Common myeloid progenitor, CD34-positive (primary cell): ENCODE results near the gene SLC35B1.

Experiments
- CTCF ChIA-PET: fragments of 350-600 bp; sonication (Branson Sonifier 250); formaldehyde crosslinking; loops from one replicate; lab custom pipeline; 2021; ENCODE audit warnings: antibody characterized with exemption; lab: Charles Lee
- POLR2A ChIA-PET: fragments of 350-600 bp; sonication (Branson Sonifier 250); formaldehyde crosslinking; loops from one replicate; lab custom pipeline; 2021; ENCODE audit warnings: antibody characterized with exemption; lab: Charles Lee
- DNase-seq, 3 donors: peaks; one replicate each; pipeline versions ENCODE4 v3.0.0 to v3.0.0-alpha.2; 2013
- H3K27ac ChIP-seq, 2 experiments: 1 replicate in 1 of 2; 2 replicates in 1 of 2; pipeline ENCODE4 v1.7.0; 2013; ENCODE audit warnings: inconsistent platforms in 2 of 2, low read length in 2 of 2, mild to moderate bottlenecking in 2 of 2, low read depth in 1 of 2, moderate library complexity in 1 of 2; ENCODE audit not compliant: severe bottlenecking in 2 of 2, insufficient read depth in 1 of 2, poor library complexity in 1 of 2
- H3K27me3 ChIP-seq, 5 experiments: replicated peaks in 2 of 5; 1 replicate in 3 of 5; 2 replicates in 2 of 5; pipeline versions ENCODE4 v1.6.1 to v1.7.0; 2013; ENCODE audit warnings: low read length in 4 of 5, mild to moderate bottlenecking in 2 of 5, moderate library complexity in 2 of 5, inconsistent platforms in 1 of 5; ENCODE audit not compliant: insufficient read depth in 5 of 5, control insufficient read depth in 4 of 5
- H3K36me3 ChIP-seq, 4 experiments: 1 replicate in 2 of 4; 2 replicates in 2 of 4; pipeline versions ENCODE4 v1.6.1 to v1.7.0; 2013; ENCODE audit warnings: low read length in 3 of 4, control low read depth in 1 of 4, mild to moderate bottlenecking in 1 of 4; ENCODE audit not compliant: control insufficient read depth in 4 of 4, insufficient read depth in 4 of 4
- H3K4me1 ChIP-seq, 4 experiments: 1 replicate in 3 of 4; 2 replicates in 1 of 4; pipeline versions ENCODE4 v1.6.1 to v1.7.1; 2013; ENCODE audit warnings: low read length in 3 of 4, mild to moderate bottlenecking in 3 of 4, control low read depth in 1 of 4, inconsistent platforms in 1 of 4, moderate library complexity in 1 of 4; ENCODE audit not compliant: control insufficient read depth in 4 of 4, insufficient read depth in 4 of 4; ENCODE audit errors: control extremely low read depth in 1 of 4
- H3K4me3 ChIP-seq, 7 experiments: 1 replicate in 4 of 7; 2 replicates in 3 of 7; pipeline versions ENCODE4 v1.5.1 to v1.7.0; 2013; ENCODE audit warnings: mild to moderate bottlenecking in 7 of 7, low read length in 6 of 7, moderate library complexity in 6 of 7, inconsistent platforms in 2 of 7, low read depth in 2 of 7, control low read depth in 1 of 7; ENCODE audit not compliant: insufficient read depth in 4 of 7, control insufficient read depth in 1 of 7; ENCODE audit errors: extremely low read depth in 1 of 7
- H3K9me3 ChIP-seq, 5 experiments: 1 replicate in 4 of 5; 2 replicates in 1 of 5; pipeline versions ENCODE4 v1.6.1 to v1.7.1; 2013; ENCODE audit warnings: low read length in 4 of 5, mild to moderate bottlenecking in 2 of 5, inconsistent platforms in 1 of 5, low read depth in 1 of 5, moderate library complexity in 1 of 5; ENCODE audit not compliant: control insufficient read depth in 4 of 5, insufficient read depth in 2 of 5; ENCODE audit errors: control extremely low read depth in 1 of 5
- WGBS: methylation state at CpG from one replicate; pipeline ENCODE4 v1.1.5; 2013; ENCODE audit not compliant: insufficient coverage; 5-methylcytosine and 5-hydroxymethylcytosine counted together

SLC35B1 gene

DNA sequence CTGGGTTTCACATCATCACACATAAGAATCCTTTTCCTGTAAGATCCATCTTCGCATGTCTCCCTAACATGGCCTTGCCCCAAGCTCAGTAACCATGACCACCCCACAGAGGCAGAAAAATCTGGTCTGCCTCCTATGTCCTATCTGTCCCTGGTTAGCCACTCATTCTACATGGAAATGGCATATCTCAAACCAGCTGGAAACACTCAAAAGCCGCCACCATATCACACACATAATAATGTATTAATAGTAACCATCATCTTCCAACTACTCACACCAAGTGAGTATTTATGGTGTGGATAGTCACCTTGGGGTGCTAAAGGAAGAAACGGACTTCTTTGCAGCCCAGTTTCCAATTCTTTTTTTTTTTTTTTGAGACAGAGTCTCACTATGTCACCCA, 44.7 kb upstream of the SLC35B1 start:
- Histone ChIP-seq H3K9me3 (no peaks in the 10 kb centered on the region), H3K27me3 (no peaks in the 10 kb centered on the region), H3K27ac (peak overlapping the region; percentile 27 to 68), H3K4me1 (peaks cover 18 to 92% (median 54%) of the 10 kb centered on the region in 4 experiments), H3K36me3 (peaks cover 0 to 54% (median 23%) of the 10 kb centered on the region in 4 experiments), H3K4me3 (peak overlapping the region in 1 of 7 experiments; percentile 23)
- no peak for DNase-seq
- POLR2A ChIA-PET = interaction anchor here (1.1 to 13.5 kb wide), 3 partner anchors 10 to 36 kb away, joined by 4 to 201 read pairs (median 28); partner anchors contain the start of genes FAM117A and KAT7
- CTCF ChIA-PET = interaction anchor here (0.8 to 2.1 kb wide), 8 partner anchors 9 to 643 kb away, joined by 3 to 9 read pairs (median 4); no protein-coding TSS in a partner anchor
- 89% methylated on average over 1 of the region's 3 CpGs for WGBS

DNA sequence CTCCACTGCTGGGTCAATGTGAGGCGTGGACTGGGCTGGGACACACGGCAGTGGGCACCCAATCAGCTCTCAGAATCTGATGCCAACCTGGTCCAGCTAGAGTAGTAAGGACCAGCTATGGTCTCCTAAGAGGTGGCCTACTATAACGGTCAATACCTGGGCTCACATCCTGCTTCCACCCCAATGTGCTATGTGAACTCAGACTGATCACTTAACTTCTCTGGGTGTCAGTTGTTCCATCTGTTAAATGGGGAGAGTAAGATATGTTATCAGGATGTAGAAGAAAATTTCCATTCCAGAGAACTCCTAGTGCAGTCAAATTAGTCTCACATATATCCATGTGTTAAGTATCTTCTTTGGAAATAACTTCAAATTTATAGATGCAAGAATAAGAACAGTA, 42.0 kb upstream of the SLC35B1 start:
- H3K36me3 ChIP-seq = peaks cover 0 to 46% (median 16%) of the 10 kb centered on the region in 4 experiments
- WGBS = no CpG with 5 or more reads among the region's 3 CpGs
- no peaks in the 10 kb centered on the region for H3K9me3 ChIP-seq
- H3K4me3 ChIP-seq = no peak overlapping the region
- H3K27ac ChIP-seq = peak overlapping the region in 1 of 2 experiments; percentile 78
- no peaks in the 10 kb centered on the region for H3K27me3 ChIP-seq
- H3K4me1 ChIP-seq = peaks cover 41 to 92% (median 67%) of the 10 kb centered on the region in 4 experiments
- no peak for DNase-seq
- ChIA-PET POLR2A (interaction anchor here (1.1 to 5.0 kb wide), 4 partner anchors 10 to 42 kb away, joined by 4 to 63 read pairs (median 22); partner anchors contain the start of genes FAM117A, KAT7 and SLC35B1), CTCF (interaction anchor here (1.3 to 5.3 kb wide), 7 partner anchors 9 to 80 kb away, joined by 3 to 73 read pairs (median 8); partner anchors contain the start of gene FAM117A)

DNA sequence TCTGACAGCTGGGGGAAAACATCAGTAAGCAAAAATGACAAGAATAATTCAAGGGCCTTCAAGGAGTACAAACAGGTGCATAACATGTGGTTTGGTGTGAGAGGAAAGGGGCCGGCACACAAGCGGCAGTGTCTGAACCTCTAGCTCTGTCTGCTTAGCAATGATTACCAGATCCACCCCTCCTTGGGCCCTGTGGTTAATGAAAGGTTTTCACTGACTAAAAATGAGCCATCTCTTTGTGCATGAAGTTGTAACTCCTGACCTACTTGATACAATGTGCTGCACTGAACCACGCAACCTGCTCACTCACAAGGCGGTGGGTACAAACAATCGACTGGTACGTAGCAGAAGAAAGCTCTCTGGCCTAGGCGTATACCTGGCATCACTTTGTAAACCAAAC, 41.0 kb upstream of the SLC35B1 start:
- H3K27ac ChIP-seq = peak overlapping the region; percentile 35 to 78
- H3K4me3 ChIP-seq = peak overlapping the region in 1 of 7 experiments; percentile 6
- 17% methylated on average over 3 of the region's 7 CpGs for WGBS
- POLR2A ChIA-PET = interaction anchor here (0.6 to 5.0 kb wide), 8 partner anchors 9 to 69 kb away, joined by 3 to 63 read pairs (median 9); partner anchors contain the start of genes FAM117A, KAT7 and SLC35B1
- CTCF ChIA-PET = interaction anchor here (1.4 to 5.3 kb wide), 7 partner anchors 8 to 81 kb away, joined by 3 to 73 read pairs (median 5); partner anchors contain the start of gene FAM117A
- no peaks in the 10 kb centered on the region for H3K27me3 ChIP-seq
- no peaks in the 10 kb centered on the region for H3K9me3 ChIP-seq
- peaks cover 0 to 47% (median 16%) of the 10 kb centered on the region in 4 experiments for H3K36me3 ChIP-seq
- H3K4me1 ChIP-seq = peaks cover 46 to 93% (median 68%) of the 10 kb centered on the region in 4 experiments
- peak in 2 of 3 donors; percentile 79 to 90 for DNase-seq

DNA sequence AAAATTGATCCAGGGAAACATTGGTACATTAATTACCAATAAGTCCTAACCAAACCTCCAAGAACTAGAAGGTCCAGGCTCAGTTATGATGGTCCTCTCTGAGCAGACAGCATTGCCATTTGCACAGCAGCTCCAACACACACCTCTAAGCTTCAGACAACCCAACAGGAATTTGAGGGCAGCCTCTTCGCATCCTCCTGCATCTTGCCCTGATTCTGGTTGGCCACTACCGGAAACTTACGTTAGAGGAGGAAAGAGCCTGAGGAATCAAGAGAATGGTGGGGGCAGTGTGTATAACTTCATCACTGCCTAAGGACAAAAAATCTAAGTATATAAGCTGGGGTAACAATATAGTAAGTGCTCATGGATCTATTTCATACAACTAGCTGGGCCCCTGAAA, 40.5 kb upstream of the SLC35B1 start:
- DNase-seq = no peak
- POLR2A ChIA-PET = interaction anchor here (0.6 to 5.0 kb wide), 8 partner anchors 8 to 69 kb away, joined by 3 to 63 read pairs (median 9); partner anchors contain the start of genes FAM117A, KAT7 and SLC35B1

DNA sequence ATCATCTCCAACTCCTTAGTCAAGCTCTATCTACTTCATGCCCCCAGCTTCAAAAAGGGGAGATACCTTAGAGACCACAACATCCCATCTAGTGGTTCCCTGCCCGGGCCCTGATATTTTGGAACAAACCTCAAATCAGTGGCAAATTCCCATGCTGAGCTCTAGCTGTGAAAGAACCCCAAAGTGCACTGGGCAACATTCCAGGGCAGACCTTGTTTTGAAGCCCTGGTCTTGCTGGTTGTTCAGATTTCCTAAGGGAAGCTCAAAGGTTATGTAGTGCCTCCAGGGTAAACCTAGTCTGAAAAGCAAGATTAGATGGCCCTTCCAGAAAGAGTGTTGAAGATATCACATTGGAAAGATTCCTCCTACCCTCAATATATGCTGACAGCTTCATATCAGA, 39.9 kb upstream of the SLC35B1 start:
- H3K27me3 ChIP-seq = no peaks in the 10 kb centered on the region
- H3K4me3 ChIP-seq = peak overlapping the region in 3 of 7 experiments; percentile 6 to 37 (median 16)
- peaks cover 0 to 41% (median 13%) of the 10 kb centered on the region in 4 experiments for H3K36me3 ChIP-seq
- peak overlapping the region; percentile 35 to 78 for H3K27ac ChIP-seq
- DNase-seq = no peak
- WGBS = 0% methylated on average over 1 of the region's 1 CpG
- peaks cover 52 to 94% (median 73%) of the 10 kb centered on the region in 4 experiments for H3K4me1 ChIP-seq
- POLR2A ChIA-PET = interaction anchor here (0.5 to 5.0 kb wide), 5 partner anchors 8 to 40 kb away, joined by 3 to 63 read pairs (median 10); partner anchors contain the start of genes FAM117A and SLC35B1
- CTCF ChIA-PET = interaction anchor here (0.9 to 5.3 kb wide), 8 partner anchors 9 to 38 kb away, joined by 3 to 73 read pairs (median 4); partner anchors contain the start of gene FAM117A
- no peaks in the 10 kb centered on the region for H3K9me3 ChIP-seq

More for the DNA sequence above, 40.5 kb upstream of the SLC35B1 start:
- H3K36me3 ChIP-seq = peaks cover 0 to 43% (median 14%) of the 10 kb centered on the region in 4 experiments
- H3K27ac ChIP-seq = peak overlapping the region; percentile 35 to 78
- peak overlapping the region in 3 of 7 experiments; percentile 1 to 37 (median 6) for H3K4me3 ChIP-seq
- peaks cover 46 to 94% (median 70%) of the 10 kb centered on the region in 4 experiments for H3K4me1 ChIP-seq
- no peaks in the 10 kb centered on the region for H3K9me3 ChIP-seq
- no peaks in the 10 kb centered on the region for H3K27me3 ChIP-seq
- CTCF ChIA-PET = interaction anchor here (1.4 to 5.3 kb wide), 6 partner anchors 10 to 81 kb away, joined by 3 to 73 read pairs (median 4); partner anchors contain the start of gene FAM117A
- WGBS = no CpG with 5 or more reads among the region's 3 CpGs

DNA sequence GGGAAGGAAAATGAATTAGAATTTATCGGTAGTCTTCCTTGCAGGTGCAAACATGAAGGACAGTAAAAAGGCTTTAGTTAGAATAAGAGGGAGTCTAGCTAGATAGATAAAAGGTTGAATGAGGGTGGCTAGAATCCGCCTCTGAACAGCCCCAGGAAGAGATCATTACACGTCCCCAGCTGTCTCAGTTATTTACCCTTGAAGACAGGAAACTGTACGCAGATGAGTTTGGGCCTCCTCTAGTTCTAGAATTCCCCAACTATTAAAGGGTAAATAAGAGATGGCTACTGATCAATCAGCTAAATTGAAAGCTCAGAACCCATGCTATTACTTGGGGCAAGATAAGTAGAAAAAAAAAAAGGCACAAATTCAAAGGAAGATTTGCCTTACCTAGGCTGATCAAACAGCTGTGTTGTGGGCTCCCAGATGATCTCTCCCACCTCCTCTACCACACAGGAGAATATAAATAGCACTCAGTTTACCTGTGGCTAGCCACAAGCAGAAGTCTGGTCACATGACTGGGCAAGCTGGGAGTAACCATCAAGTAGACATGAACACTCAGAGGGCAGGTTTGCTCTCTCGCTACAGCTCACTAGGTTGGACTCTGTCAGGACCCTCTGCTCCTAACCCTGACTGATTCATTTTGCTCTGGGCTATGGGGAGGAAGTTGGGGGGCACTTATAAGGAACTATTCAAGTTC, 39.2 kb upstream of the SLC35B1 start:
- POLR2A ChIA-PET = interaction anchor here (0.5 to 5.0 kb wide), 4 partner anchors 10 to 42 kb away, joined by 3 to 63 read pairs (median 6); partner anchors contain the start of genes FAM117A, KAT7 and SLC35B1
- no peaks in the 10 kb centered on the region for H3K9me3 ChIP-seq
- no peaks in the 10 kb centered on the region for H3K27me3 ChIP-seq
- H3K36me3 ChIP-seq = peaks cover 0 to 39% (median 13%) of the 10 kb centered on the region in 4 experiments
- no CpG with 5 or more reads among the region's 5 CpGs for WGBS
- peak overlapping the region in 4 of 7 experiments; percentile 1 to 54 (median 40) for H3K4me3 ChIP-seq
- H3K27ac ChIP-seq = peak overlapping the region; percentile 59 to 78
- DNase-seq = no peak
- peaks cover 58 to 94% (median 77%) of the 10 kb centered on the region in 4 experiments for H3K4me1 ChIP-seq
- CTCF ChIA-PET = interaction anchor here (0.6 to 5.3 kb wide), 7 partner anchors 9 to 43 kb away, joined by 3 to 73 read pairs (median 4); partner anchors contain the start of gene FAM117A
